Fibroblast of peridontal ligament (primary cell): ENCODE data around the gene PLCL1.
A peak's percentile ranks its signal among the peaks of the same experiment; 100 is the strongest.

Experiments
- DNase-seq: peaks from one replicate; pipeline ENCODE4 v3.0.0-alpha.2; 2010; ENCODE audit errors: extremely low read depth

The PLCL1 gene

GRCh38 chr2:197804049-197804757 lies at the start of gene PLCL1:
Gene PLCL1 (plus strand): TSS chr2:197804593.
- peak; percentile 78 for DNase-seq

- no peak for DNase-seq
These were observed 45.4 kb upstream of the PLCL1 start for GRCh38 chr2:197759013-197759412.

- no peak for DNase-seq
These were observed 44.6 kb upstream of the PLCL1 start for GRCh38 chr2:197759625-197760292.

GRCh38 chr2:197760293-197760657 lies 44.1 kb upstream of the PLCL1 start:
- no peak for DNase-seq

- DNase-seq, result peak; percentile 77
These were observed 26.5 kb upstream of the PLCL1 start for GRCh38 chr2:197777823-197778407.

GRCh38 chr2:197779261-197779660 lies 25.1 kb upstream of the PLCL1 start:
- DNase-seq, result no peak

GRCh38 chr2:197782126-197782525 lies 22.3 kb upstream of the PLCL1 start:
- DNase-seq, result no peak

- DNase-seq, result no peak
These were observed 19.1 kb upstream of the PLCL1 start, which contains the start of gene BOLL for GRCh38 chr2:197784956-197785941. Gene BOLL (minus strand): TSS chr2:197785319. CDS start chr2:197781850, 3,469 bp downstream.

GRCh38 chr2:197786010-197786877 lies 18.1 kb upstream of the PLCL1 start:
- DNase-seq, result no peak

- no peak for DNase-seq
These were observed 10.9 kb upstream of the PLCL1 start for GRCh38 chr2:197793456-197793855.

- no peak for DNase-seq
These were observed 9.1 kb upstream of the PLCL1 start for GRCh38 chr2:197795277-197795676.

GRCh38 chr2:197798187-197798586 lies 6.2 kb upstream of the PLCL1 start:
- DNase-seq, result no peak

GRCh38 chr2:197799068-197799467 lies 5.3 kb upstream of the PLCL1 start:
- DNase-seq, result no peak

GRCh38 chr2:197800091-197800490 lies 4.3 kb upstream of the PLCL1 start:
- no peak for DNase-seq

- no peak for DNase-seq
These were observed 3.4 kb upstream of the PLCL1 start for GRCh38 chr2:197801033-197801432.

GRCh38 chr2:197803033-197803444 lies 1.4 kb upstream of the PLCL1 start:
- DNase-seq, result peak; percentile 78

- no peak for DNase-seq
These were observed 643 bp downstream of the PLCL1 start for GRCh38 chr2:197804758-197805714.

GRCh38 chr2:197805715-197806633 lies 1.6 kb downstream of the PLCL1 start:
- DNase-seq, result no peak

- no peak for DNase-seq
These were observed 4.7 kb downstream of the PLCL1 start for GRCh38 chr2:197809064-197809463.
